H1 (cell line): ENCODE results near the gene THAP2. TPM values are rescaled to one million over a fixed set of nuclear protein-coding genes. Genes with fewer than 3 reads are reported as not detected.
A peak's percentile ranks its signal among the peaks of the same experiment; 100 is the strongest.

Experiments used
- ATF2 ChIP-seq: IDR thresholded peaks from 2 replicates; pipeline ENCODE4 v1.6.1; 2012; ENCODE audit warnings: low read length, inconsistent platforms
- BCL11A ChIP-seq, 2 experiments: IDR thresholded peaks; one replicate each; pipeline ENCODE4 v1.6.1; 2011; ENCODE audit warnings: low read depth in 2 of 2, low read length in 2 of 2, mild to moderate bottlenecking in 2 of 2
- CEBPB ChIP-seq: IDR thresholded peaks from 2 replicates; pipeline ENCODE4 v1.6.1; 2012; ENCODE audit warnings: low read depth, low read length
- GABPA ChIP-seq: IDR thresholded peaks from 2 replicates; pipeline ENCODE4 v1.6.1; 2011; ENCODE audit warnings: mild to moderate bottlenecking, low read length, moderate library complexity, borderline replicate concordance; ENCODE audit not compliant: insufficient read depth
- HDAC6 ChIP-seq: IDR thresholded peaks from one replicate; pipeline ENCODE4 v1.7.1; 2012; ENCODE audit warnings: low read depth, mild to moderate bottlenecking, inconsistent platforms, low read length, moderate library complexity
- KDM5A ChIP-seq: fragments of 200-600 bp; IDR thresholded peaks from 2 replicates; pipeline ENCODE4 v1.7.1; 2012; ENCODE audit warnings: mild to moderate bottlenecking, low read length, inconsistent platforms, mixed read lengths
- NRF1 ChIP-seq: IDR thresholded peaks from 2 replicates; pipeline ENCODE4 v1.6.1; 2011; ENCODE audit warnings: mild to moderate bottlenecking, low read depth, low read length, improper control_type of control experiment
- SIRT6 ChIP-seq: IDR thresholded peaks from one replicate; pipeline ENCODE4 v1.7.1; 2012; ENCODE audit warnings: low read length, inconsistent platforms
- SIX5 ChIP-seq: IDR thresholded peaks from 2 replicates; pipeline ENCODE4 v1.6.1; 2011; ENCODE audit warnings: mild to moderate bottlenecking, low read depth, low read length
- SP1 ChIP-seq: IDR thresholded peaks from 2 replicates; pipeline ENCODE4 v1.6.1; 2011; ENCODE audit warnings: low read depth, low read length
- SP2 ChIP-seq: IDR thresholded peaks from 2 replicates; pipeline ENCODE4 v1.6.1; 2012; ENCODE audit warnings: mild to moderate bottlenecking, low read length, inconsistent platforms
- SUZ12 ChIP-seq: fragments of 200-600 bp; sonication (generic); IDR thresholded peaks from 2 replicates; pipeline ENCODE4 v1.6.1; 2012; ENCODE audit warnings: mild to moderate bottlenecking, inconsistent platforms, low read length, moderate library complexity, mixed read lengths
- polyA plus RNA-seq, 7 experiments: library from polyadenylated mRNA; depleted of rRNA in 3 of 7; stranded (reverse) in 5 of 7; unstranded in 2 of 7; fragments of >200 nt in 5 of 7; fragments of 200-250 nt in 2 of 7; gene quantifications; 1 replicate in 5 of 7; 2 replicates in 1 of 7; 4 replicates in 1 of 7; pipeline versions ENCODE4 v1.2.1 to v1.2.3, GENCODE V29; 2011 to 2013; ENCODE audit warnings: missing spikeins in 2 of 7, mixed read lengths in 2 of 7
- total RNA-seq: library from RNA; stranded (reverse); fragmentation: NEBNext Ultra II Directional; extraction: Animal tissue kit (Norgen Biotek cat#: 25700); gene quantifications from 2 replicates; pipeline ENCODE4 v1.2.1, GENCODE V29; 2021
- TF ChIP-seq, protein P1 (sequence below), 3 experiments: IDR thresholded peaks; 1 replicate in 2 of 3; 2 replicates in 1 of 3; pipeline versions ENCODE4 v1.5.1 to v1.6.1; 2011; ENCODE audit warnings: low read length in 3 of 3, mild to moderate bottlenecking in 3 of 3, inconsistent platforms in 2 of 3, low read depth in 1 of 3, moderate library complexity in 1 of 3; ENCODE audit not compliant: insufficient read depth in 1 of 3; ENCODE audit errors: control extremely low read depth in 1 of 3
- TF ChIP-seq, protein P2 (sequence below): IDR thresholded peaks from 2 replicates; pipeline ENCODE4 v1.6.1; 2012; ENCODE audit warnings: inconsistent platforms
- TF ChIP-seq, protein P3 (sequence below): IDR thresholded peaks from 2 replicates; pipeline ENCODE4 v1.6.1; 2011; ENCODE audit warnings: low read length, improper control_type of control experiment

The THAP2 gene
- total and polyA plus RNA-seq, 2 of the 8 experiments (the other 6 are each of a cell fraction or from before 2014, with no cell fraction given): 1.8 to 5.3 TPM

- TF ChIP-seq, protein P1, sequence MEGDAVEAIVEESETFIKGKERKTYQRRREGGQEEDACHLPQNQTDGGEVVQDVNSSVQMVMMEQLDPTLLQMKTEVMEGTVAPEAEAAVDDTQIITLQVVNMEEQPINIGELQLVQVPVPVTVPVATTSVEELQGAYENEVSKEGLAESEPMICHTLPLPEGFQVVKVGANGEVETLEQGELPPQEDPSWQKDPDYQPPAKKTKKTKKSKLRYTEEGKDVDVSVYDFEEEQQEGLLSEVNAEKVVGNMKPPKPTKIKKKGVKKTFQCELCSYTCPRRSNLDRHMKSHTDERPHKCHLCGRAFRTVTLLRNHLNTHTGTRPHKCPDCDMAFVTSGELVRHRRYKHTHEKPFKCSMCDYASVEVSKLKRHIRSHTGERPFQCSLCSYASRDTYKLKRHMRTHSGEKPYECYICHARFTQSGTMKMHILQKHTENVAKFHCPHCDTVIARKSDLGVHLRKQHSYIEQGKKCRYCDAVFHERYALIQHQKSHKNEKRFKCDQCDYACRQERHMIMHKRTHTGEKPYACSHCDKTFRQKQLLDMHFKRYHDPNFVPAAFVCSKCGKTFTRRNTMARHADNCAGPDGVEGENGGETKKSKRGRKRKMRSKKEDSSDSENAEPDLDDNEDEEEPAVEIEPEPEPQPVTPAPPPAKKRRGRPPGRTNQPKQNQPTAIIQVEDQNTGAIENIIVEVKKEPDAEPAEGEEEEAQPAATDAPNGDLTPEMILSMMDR (IDR thresholded peaks at IDR 0.05; ENCODE audit: control extremely low read depth in 1 of 3, insufficient read depth in 1 of 3, low read depth in 1 of 3, low read length in 3 of 3): no peak
- TF ChIP-seq CEBPB (no peak), GABPA (no peak), SUZ12 (no peak), KDM5A (0 out of 2 replicates have a peak, but pooled peaks have one; percentile 33), SP1 (no peak), SIX5 (no peak), SIRT6 (no peak), NRF1 (no peak), HDAC6 (no peak), SP2 (no peak), ATF2 (no peak), BCL11A (IDR thresholded peaks at IDR 0.05; ENCODE audit: low read depth in 2 of 2, low read length in 2 of 2) (no peak)
- TF ChIP-seq, protein P2, sequence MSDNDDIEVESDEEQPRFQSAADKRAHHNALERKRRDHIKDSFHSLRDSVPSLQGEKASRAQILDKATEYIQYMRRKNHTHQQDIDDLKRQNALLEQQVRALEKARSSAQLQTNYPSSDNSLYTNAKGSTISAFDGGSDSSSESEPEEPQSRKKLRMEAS: 0 out of 2 replicates have a peak, but pooled peaks have one; percentile 23
- TF ChIP-seq, protein P3, sequence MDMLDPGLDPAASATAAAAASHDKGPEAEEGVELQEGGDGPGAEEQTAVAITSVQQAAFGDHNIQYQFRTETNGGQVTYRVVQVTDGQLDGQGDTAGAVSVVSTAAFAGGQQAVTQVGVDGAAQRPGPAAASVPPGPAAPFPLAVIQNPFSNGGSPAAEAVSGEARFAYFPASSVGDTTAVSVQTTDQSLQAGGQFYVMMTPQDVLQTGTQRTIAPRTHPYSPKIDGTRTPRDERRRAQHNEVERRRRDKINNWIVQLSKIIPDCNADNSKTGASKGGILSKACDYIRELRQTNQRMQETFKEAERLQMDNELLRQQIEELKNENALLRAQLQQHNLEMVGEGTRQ: no peak
These were observed 449 bp downstream of the THAP2 start (continued) for GRCh38 chr12:71664411-71665089.
